Small intestine (tissue), 7 donors: ENCODE measurements around the gene OR10H5. TPM values are rescaled to one million over a fixed set of nuclear protein-coding genes. Genes with fewer than 3 reads are reported as not detected.
A peak's percentile ranks its signal among the peaks of the same experiment; 100 is the strongest.
"Not testable (repeated sequence)": the region's sequence is repeated elsewhere in the genome, so short reads cannot be mapped to it uniquely, and the experiment has no call there.

Experiments used
- DNase-seq, 2 donors: peaks; one replicate each; pipeline versions ENCODE4 v3.0.0 to v3.0.0-alpha.2; 2013
- FAIRE-seq: peaks from 2 replicates; lab custom pipeline; 2012; peaks lifted over from hg19 to GRCh38; lab: Jason Lieb, UNC
- H3K27ac ChIP-seq, 3 donors: one replicate each; pipeline ENCODE4 v1.5.1; 2013; ENCODE audit warnings: low read length in 2 of 3, mild to moderate bottlenecking in 2 of 3, control low read depth in 1 of 3, inconsistent platforms in 1 of 3, low read depth in 1 of 3, moderate library complexity in 1 of 3
- H3K27me3 ChIP-seq, 3 donors: one replicate each; pipeline ENCODE4 v1.6.1; 2013; ENCODE audit warnings: low read length in 3 of 3, inconsistent platforms in 1 of 3; ENCODE audit not compliant: control insufficient read depth in 3 of 3, insufficient read depth in 3 of 3
- H3K36me3 ChIP-seq, 3 donors: one replicate each; pipeline ENCODE4 v1.6.1; 2013; ENCODE audit warnings: low read length in 3 of 3, inconsistent platforms in 1 of 3, low read depth in 1 of 3, mild to moderate bottlenecking in 1 of 3, moderate library complexity in 1 of 3; ENCODE audit not compliant: control insufficient read depth in 3 of 3, insufficient read depth in 2 of 3
- H3K4me1 ChIP-seq, 3 donors: one replicate each; pipeline ENCODE4 v1.6.1; 2013; ENCODE audit warnings: low read length in 2 of 3, inconsistent platforms in 1 of 3, low read depth in 1 of 3, mild to moderate bottlenecking in 1 of 3, moderate library complexity in 1 of 3; ENCODE audit not compliant: control insufficient read depth in 3 of 3, insufficient read depth in 2 of 3
- H3K4me3 ChIP-seq, 3 donors: one replicate each; pipeline ENCODE4 v1.5.1; 2013; ENCODE audit warnings: low read length in 3 of 3, control low read depth in 1 of 3, inconsistent platforms in 1 of 3, low read depth in 1 of 3, mild to moderate bottlenecking in 1 of 3, moderate library complexity in 1 of 3
- H3K9me3 ChIP-seq, 2 donors: one replicate each; pipeline ENCODE4 v1.6.1; 2013; ENCODE audit warnings: low read depth in 1 of 2, low read length in 1 of 2; ENCODE audit not compliant: control insufficient read depth in 2 of 2, insufficient read depth in 1 of 2
- WGBS, 3 donors: extraction: QIAGEN DNeasy Blood & Tissue Kit; methylation state at CpG; one replicate each; pipeline ENCODE4 v1.1.7; 2013; 5-methylcytosine and 5-hydroxymethylcytosine counted together
- polyA plus RNA-seq, 4 donors: library from polyadenylated mRNA; stranded (reverse) in 3 of 4; unstranded in 1 of 4; fragments of 200-250 nt in 3 of 4; fragments of 120-200 nt in 1 of 4; gene quantifications; one replicate each; pipeline versions ENCODE4 v1.2.1 to v1.2.3, GENCODE V29; 2013
- donor health status: healthy with polysubstance abuse.
- donor health status: control.
- donor health status: control.
- donor health status: Bipolar disorder and iron deficiency.
- donor health status: healthy.

Gene OR10H5
- polyA plus RNA-seq, 4 donors, result not detected

- no peaks in the 10 kb centered on the region for H3K36me3 ChIP-seq
- WGBS, 3 donors, result 47 to 67% (median 51%) methylated on average over 2 of the region's 2 CpGs
- DNase-seq (no peak), FAIRE-seq (no peak)
- H3K27ac ChIP-seq, result no peak overlapping the region
- H3K4me3 ChIP-seq, result no peak overlapping the region
- H3K27me3 ChIP-seq, result no peaks in the 10 kb centered on the region
- no peaks in the 10 kb centered on the region for H3K4me1 ChIP-seq
- no peaks in the 10 kb centered on the region for H3K9me3 ChIP-seq
Measured at GRCh38 chr19:15775249-15775648, 12.2 kb upstream of the OR10H5 start.

- no peaks in the 10 kb centered on the region for H3K27me3 ChIP-seq
- no peaks in the 10 kb centered on the region for H3K4me1 ChIP-seq
- FAIRE-seq (no peak), DNase-seq (no peak)
- H3K36me3 ChIP-seq, result no peaks in the 10 kb centered on the region
- H3K9me3 ChIP-seq, result no peaks in the 10 kb centered on the region
- H3K4me3 ChIP-seq, result no peak overlapping the region
- WGBS, 3 donors, result 87 to 90% (median 88%) methylated on average over 4 of the region's 4 CpGs
- H3K27ac ChIP-seq, result no peak overlapping the region
Measured at GRCh38 chr19:15776264-15776663, 11.2 kb upstream of the OR10H5 start.

- Histone ChIP-seq H3K4me1 (peaks cover 0 to under 1% (median 0%) of the 10 kb centered on the region in 3 donors), H3K27ac (no peak overlapping the region), H3K36me3 (no peaks in the 10 kb centered on the region), H3K4me3 (peak overlapping the region in 1 of 3 donors; percentile 17), H3K27me3 (no peaks in the 10 kb centered on the region), H3K9me3 (no peaks in the 10 kb centered on the region)
- WGBS, 3 donors, result 30 to 46% (median 35%) methylated on average over 9 of the region's 9 CpGs
- peak in 1 of 2 donors; percentile 68 for DNase-seq
- no peak for FAIRE-seq
Measured at GRCh38 chr19:15776991-15777970, 10.2 kb upstream of the OR10H5 start.

GRCh38 chr19:15779756-15780476 is 7.5 kb upstream of the OR10H5 start:
- Histone ChIP-seq H3K27ac (peak overlapping the region in 2 of 3 donors; percentile 42 to 72), H3K4me1 (peaks cover 0 to 4% (median 0%) of the 10 kb centered on the region in 3 donors), H3K27me3 (no peaks in the 10 kb centered on the region), H3K4me3 (no peak overlapping the region), H3K9me3 (no peaks in the 10 kb centered on the region), H3K36me3 (no peaks in the 10 kb centered on the region)
- peak; percentile 29 to 35 for DNase-seq
- WGBS, 3 donors, result 26 to 28% (median 26%) methylated on average over 9 to 10 of the region's 10 CpGs
- no peak for FAIRE-seq

GRCh38 chr19:15780610-15781418 is 6.6 kb upstream of the OR10H5 start:
- DNase-seq (peak in 1 of 2 donors; percentile 11), FAIRE-seq (no peak)
- WGBS, 3 donors, result 65 to 80% (median 69%) methylated on average over 7 of the region's 7 CpGs
- no peak overlapping the region for H3K4me3 ChIP-seq
- H3K27ac ChIP-seq, result peak overlapping the region in 2 of 3 donors; percentile 8 to 72
- H3K27me3 ChIP-seq, result no peaks in the 10 kb centered on the region
- H3K36me3 ChIP-seq, result no peaks in the 10 kb centered on the region
- peaks cover 0 to 4% (median 0%) of the 10 kb centered on the region in 3 donors for H3K4me1 ChIP-seq
- H3K9me3 ChIP-seq, result no peaks in the 10 kb centered on the region

GRCh38 chr19:15781661-15782060 is 5.8 kb upstream of the OR10H5 start:
- no peak for FAIRE-seq
- no peak for DNase-seq
- peaks cover 0 to 4% (median 0%) of the 10 kb centered on the region in 3 donors for H3K4me1 ChIP-seq
- no peaks in the 10 kb centered on the region for H3K27me3 ChIP-seq
- H3K27ac ChIP-seq, result no peak overlapping the region
- H3K9me3 ChIP-seq, result no peaks in the 10 kb centered on the region
- H3K36me3 ChIP-seq, result no peaks in the 10 kb centered on the region
- H3K4me3 ChIP-seq, result no peak overlapping the region
- WGBS, 3 donors, result 61 to 82% (median 74%) methylated on average over 5 of the region's 5 CpGs

GRCh38 chr19:15782211-15782610 is 5.2 kb upstream of the OR10H5 start:
- Histone ChIP-seq H3K4me3 (no peak overlapping the region), H3K36me3 (no peaks in the 10 kb centered on the region), H3K27ac (no peak overlapping the region), H3K9me3 (no peaks in the 10 kb centered on the region), H3K4me1 (peaks cover 0 to 4% (median 0%) of the 10 kb centered on the region in 3 donors), H3K27me3 (no peaks in the 10 kb centered on the region)
- DNase-seq (no peak), FAIRE-seq (no peak)
- 53 to 72% (median 60%) methylated on average over 3 of the region's 3 CpGs for WGBS, 3 donors

- WGBS, 3 donors, result 31 to 45% (median 37%) methylated on average over 7 of the region's 7 CpGs
- FAIRE-seq, DNase-seq: not testable (repeated sequence)
Measured at GRCh38 chr19:15782896-15783295, 4.6 kb upstream of the OR10H5 start.

More at GRCh38 chr19:15782896-15783295, 4.6 kb upstream of the OR10H5 start:
- H3K27me3 ChIP-seq, H3K4me1 ChIP-seq, H3K36me3 ChIP-seq, H3K4me3 ChIP-seq, H3K27ac ChIP-seq, H3K9me3 ChIP-seq: not testable (repeated sequence)
